Fibroblast of lung (primary cell): ENCODE results near the gene GPSM1.

Source experiments
- CTCF ChIP-seq, 2 donors: IDR thresholded peaks in 1 of 2; conservative IDR thresholded peaks in 1 of 2; 1 replicate in 1 of 2; 2 replicates in 1 of 2; pipeline ENCODE4 v1.5.1; 2011 to 2012; ENCODE audit warnings: low read length in 2 of 2, control low read depth in 1 of 2, inconsistent platforms in 1 of 2, low read depth in 1 of 2, mild to moderate bottlenecking in 1 of 2
- EZH2 ChIP-seq: IDR thresholded peaks from 2 replicates; pipeline ENCODE4 v1.5.1; 2012; ENCODE audit warnings: low read length, control low read depth, mild to moderate bottlenecking; ENCODE audit errors: missing control alignments

GRCh38 chr9:136336156-136336870 is 9.0 kb downstream of the GPSM1 start:
- no peak for TF ChIP-seq CTCF (conservative IDR thresholded peaks at IDR 0.05 in 1 of 2, IDR thresholded peaks at IDR 0.05 in 1 of 2; ENCODE audit: low read depth in 1 of 2, low read length in 2 of 2)
- TF ChIP-seq EZH2: no peak
